Limb (tissue), 2 donors: ENCODE measurements around the gene CEP72.
"Not testable (repeated sequence)": the region's sequence is repeated elsewhere in the genome, so short reads cannot be mapped to it uniquely, and the experiment has no call there.

Source experiments
- DNase-seq, 2 donors: peaks; one replicate each; pipeline ENCODE4 v3.0.0-alpha.2; 2016; ENCODE audit errors: extremely low spot score in 2 of 2

The CEP72 gene

GRCh38 chr5:671459-672328 is 59.6 kb downstream of the CEP72 start:
- peak; percentile 67 to 85 for DNase-seq

- DNase-seq, result peak; percentile 89 to 92
These were observed 60.4 kb downstream of the CEP72 start for GRCh38 chr5:672329-673160.

- DNase-seq, result no peak
These were observed 61.2 kb downstream of the CEP72 start for GRCh38 chr5:673161-673830.

GRCh38 chr5:673831-674629 is 61.9 kb downstream of the CEP72 start:
- DNase-seq, result no peak

GRCh38 chr5:674630-675011 is 62.5 kb downstream of the CEP72 start:
- DNase-seq, result peak in 1 of 2 donors; percentile 45

GRCh38 chr5:675111-675870 is 63.2 kb downstream of the CEP72 start:
- DNase-seq, result peak in 1 of 2 donors; percentile 21

GRCh38 chr5:675871-676698 is 63.9 kb downstream of the CEP72 start:
- DNase-seq, result no peak

- DNase-seq, result no peak
These were observed 64.5 kb downstream of the CEP72 start for GRCh38 chr5:676699-677076.

- peak in 1 of 2 donors; percentile 27 for DNase-seq
These were observed 65.3 kb downstream of the CEP72 start for GRCh38 chr5:677131-678101.

- DNase-seq, result peak in 1 of 2 donors; percentile 16
These were observed 66.4 kb downstream of the CEP72 start for GRCh38 chr5:678521-678920.

GRCh38 chr5:679166-679895 is 67.2 kb downstream of the CEP72 start:
- DNase-seq, result peak in 1 of 2 donors; percentile 19

GRCh38 chr5:680118-680795 is 68.1 kb downstream of the CEP72 start:
- DNase-seq, result not testable (repeated sequence)

- DNase-seq, result peak in 1 of 2 donors; percentile 9
These were observed 68.7 kb downstream of the CEP72 start for GRCh38 chr5:680836-681235.

GRCh38 chr5:681317-682191 is 69.4 kb downstream of the CEP72 start:
- DNase-seq, result peak in 1 of 2 donors; percentile 18

GRCh38 chr5:682216-682615 is 70.1 kb downstream of the CEP72 start:
- peak in 1 of 2 donors; percentile 4 for DNase-seq
